Measurements from ENCODE around the gene ALB.

DNA sequence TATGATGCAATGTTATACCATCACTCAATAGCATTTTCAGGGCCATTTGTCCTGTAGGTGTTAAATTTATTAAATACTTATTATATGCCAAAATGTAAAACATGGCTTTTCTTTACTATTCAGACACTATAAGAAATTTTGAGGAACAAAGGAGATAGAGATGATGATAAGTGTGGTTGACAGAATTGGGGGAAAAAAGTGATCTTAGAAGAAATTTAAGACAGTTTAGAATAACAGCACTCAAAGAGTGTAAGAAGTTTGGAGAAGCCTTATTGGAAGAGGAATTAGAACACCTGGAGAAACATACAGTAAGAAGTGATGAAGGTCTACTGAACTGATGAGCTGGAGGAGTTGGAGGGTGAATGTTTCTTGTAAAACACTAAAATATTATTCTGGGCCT lies 19.1 kb downstream of the ALB start:
- TF ChIP-seq, protein P1, sequence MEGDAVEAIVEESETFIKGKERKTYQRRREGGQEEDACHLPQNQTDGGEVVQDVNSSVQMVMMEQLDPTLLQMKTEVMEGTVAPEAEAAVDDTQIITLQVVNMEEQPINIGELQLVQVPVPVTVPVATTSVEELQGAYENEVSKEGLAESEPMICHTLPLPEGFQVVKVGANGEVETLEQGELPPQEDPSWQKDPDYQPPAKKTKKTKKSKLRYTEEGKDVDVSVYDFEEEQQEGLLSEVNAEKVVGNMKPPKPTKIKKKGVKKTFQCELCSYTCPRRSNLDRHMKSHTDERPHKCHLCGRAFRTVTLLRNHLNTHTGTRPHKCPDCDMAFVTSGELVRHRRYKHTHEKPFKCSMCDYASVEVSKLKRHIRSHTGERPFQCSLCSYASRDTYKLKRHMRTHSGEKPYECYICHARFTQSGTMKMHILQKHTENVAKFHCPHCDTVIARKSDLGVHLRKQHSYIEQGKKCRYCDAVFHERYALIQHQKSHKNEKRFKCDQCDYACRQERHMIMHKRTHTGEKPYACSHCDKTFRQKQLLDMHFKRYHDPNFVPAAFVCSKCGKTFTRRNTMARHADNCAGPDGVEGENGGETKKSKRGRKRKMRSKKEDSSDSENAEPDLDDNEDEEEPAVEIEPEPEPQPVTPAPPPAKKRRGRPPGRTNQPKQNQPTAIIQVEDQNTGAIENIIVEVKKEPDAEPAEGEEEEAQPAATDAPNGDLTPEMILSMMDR (IDR thresholded peaks at IDR 0.05), result no peak
- TF ChIP-seq, protein P2, sequence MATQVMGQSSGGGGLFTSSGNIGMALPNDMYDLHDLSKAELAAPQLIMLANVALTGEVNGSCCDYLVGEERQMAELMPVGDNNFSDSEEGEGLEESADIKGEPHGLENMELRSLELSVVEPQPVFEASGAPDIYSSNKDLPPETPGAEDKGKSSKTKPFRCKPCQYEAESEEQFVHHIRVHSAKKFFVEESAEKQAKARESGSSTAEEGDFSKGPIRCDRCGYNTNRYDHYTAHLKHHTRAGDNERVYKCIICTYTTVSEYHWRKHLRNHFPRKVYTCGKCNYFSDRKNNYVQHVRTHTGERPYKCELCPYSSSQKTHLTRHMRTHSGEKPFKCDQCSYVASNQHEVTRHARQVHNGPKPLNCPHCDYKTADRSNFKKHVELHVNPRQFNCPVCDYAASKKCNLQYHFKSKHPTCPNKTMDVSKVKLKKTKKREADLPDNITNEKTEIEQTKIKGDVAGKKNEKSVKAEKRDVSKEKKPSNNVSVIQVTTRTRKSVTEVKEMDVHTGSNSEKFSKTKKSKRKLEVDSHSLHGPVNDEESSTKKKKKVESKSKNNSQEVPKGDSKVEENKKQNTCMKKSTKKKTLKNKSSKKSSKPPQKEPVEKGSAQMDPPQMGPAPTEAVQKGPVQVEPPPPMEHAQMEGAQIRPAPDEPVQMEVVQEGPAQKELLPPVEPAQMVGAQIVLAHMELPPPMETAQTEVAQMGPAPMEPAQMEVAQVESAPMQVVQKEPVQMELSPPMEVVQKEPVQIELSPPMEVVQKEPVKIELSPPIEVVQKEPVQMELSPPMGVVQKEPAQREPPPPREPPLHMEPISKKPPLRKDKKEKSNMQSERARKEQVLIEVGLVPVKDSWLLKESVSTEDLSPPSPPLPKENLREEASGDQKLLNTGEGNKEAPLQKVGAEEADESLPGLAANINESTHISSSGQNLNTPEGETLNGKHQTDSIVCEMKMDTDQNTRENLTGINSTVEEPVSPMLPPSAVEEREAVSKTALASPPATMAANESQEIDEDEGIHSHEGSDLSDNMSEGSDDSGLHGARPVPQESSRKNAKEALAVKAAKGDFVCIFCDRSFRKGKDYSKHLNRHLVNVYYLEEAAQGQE (IDR thresholded peaks at IDR 0.05; ENCODE audit: insufficient read depth in 1 of 2, low read depth in 2 of 2, low read length in 1 of 2), result no peak

Data from Panc1 (cell line).